ENCODE results near the gene BGN.

- TF ChIP-seq, protein P1, sequence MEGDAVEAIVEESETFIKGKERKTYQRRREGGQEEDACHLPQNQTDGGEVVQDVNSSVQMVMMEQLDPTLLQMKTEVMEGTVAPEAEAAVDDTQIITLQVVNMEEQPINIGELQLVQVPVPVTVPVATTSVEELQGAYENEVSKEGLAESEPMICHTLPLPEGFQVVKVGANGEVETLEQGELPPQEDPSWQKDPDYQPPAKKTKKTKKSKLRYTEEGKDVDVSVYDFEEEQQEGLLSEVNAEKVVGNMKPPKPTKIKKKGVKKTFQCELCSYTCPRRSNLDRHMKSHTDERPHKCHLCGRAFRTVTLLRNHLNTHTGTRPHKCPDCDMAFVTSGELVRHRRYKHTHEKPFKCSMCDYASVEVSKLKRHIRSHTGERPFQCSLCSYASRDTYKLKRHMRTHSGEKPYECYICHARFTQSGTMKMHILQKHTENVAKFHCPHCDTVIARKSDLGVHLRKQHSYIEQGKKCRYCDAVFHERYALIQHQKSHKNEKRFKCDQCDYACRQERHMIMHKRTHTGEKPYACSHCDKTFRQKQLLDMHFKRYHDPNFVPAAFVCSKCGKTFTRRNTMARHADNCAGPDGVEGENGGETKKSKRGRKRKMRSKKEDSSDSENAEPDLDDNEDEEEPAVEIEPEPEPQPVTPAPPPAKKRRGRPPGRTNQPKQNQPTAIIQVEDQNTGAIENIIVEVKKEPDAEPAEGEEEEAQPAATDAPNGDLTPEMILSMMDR (conservative IDR thresholded peaks at IDR 0.05; ENCODE audit: low read depth, low read length), result no peak
- no peak for TF ChIP-seq EZH2phosphoT487 (IDR thresholded peaks at IDR 0.05; ENCODE audit: borderline replicate concordance, low read length)
These were observed 43.6 kb downstream of the BGN start for GRCh38 chrX:153538424-153538823.
